ENCODE data around the gene DYNC2LI1. TPM values are rescaled to one million over a fixed set of nuclear protein-coding genes. Genes with fewer than 3 reads are reported as not detected.

DYNC2LI1 gene
- total RNA-seq, 2 donors from 2014 or later, result 6.4 to 10.1 TPM

GRCh38 chr2:43803113-43803512, 29.3 kb downstream of the DYNC2LI1 start:
- intact Hi-C loops (cut with DNase I), result no loop called here
- ATAC-seq (no peak), DNase-seq (no peak)

GRCh38 chr2:43806719-43807031, 32.8 kb downstream of the DYNC2LI1 start:
- intact Hi-C loops (cut with DNase I), result no loop called here
- ATAC-seq, result no peak

GRCh38 chr2:43810452-43810851, 36.6 kb downstream of the DYNC2LI1 start:
- intact Hi-C loops (cut with DNase I), result no loop called here
- DNase-seq (no peak), ATAC-seq (no peak)

More at GRCh38 chr2:43806719-43807031, 32.8 kb downstream of the DYNC2LI1 start:
- no peak for DNase-seq

DNA sequence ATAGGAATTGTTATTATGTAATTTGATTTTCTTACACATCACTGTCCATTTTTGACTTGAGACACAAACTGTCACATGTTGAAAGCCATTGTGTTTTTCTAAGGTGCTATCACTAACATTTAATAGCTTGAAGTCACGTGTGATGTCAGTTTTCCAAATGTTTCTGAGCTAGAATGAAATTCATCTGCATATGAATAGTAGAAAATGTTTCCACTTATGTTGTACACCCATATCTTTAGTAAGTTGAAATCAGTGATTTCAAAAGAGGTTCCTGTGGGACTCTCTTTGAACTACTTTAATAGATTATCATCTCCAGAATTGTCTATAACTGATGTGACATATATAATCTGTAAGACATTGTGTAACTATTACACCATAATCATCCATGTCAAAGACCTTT, 37.0 kb downstream of the DYNC2LI1 start:
- DNase-seq, result no peak
- no peak for ATAC-seq
- intact Hi-C loops (cut with DNase I), result no loop called here

DNA sequence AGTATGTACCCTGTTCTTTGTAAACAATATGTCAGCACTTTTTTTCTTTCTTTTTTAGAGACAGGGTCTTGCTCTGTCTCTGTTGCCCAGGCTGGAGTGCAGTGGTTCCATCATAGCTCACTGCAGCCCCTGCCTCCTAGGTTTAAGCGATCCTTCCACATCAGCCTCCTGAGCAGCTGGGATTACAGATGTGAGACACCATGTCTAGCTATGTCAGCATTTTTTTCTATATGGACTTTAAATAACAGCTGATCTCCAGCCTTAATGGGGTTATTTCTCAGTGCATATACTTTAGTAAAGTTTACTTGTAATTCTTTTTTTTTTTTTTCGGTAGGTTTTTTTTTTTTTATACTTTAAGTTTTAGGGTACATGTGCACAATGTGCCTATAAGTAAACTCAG, 38.2 kb downstream of the DYNC2LI1 start:
- intact Hi-C loops (cut with DNase I), result no loop called here
- ATAC-seq (no peak), DNase-seq (no peak)

DNA sequence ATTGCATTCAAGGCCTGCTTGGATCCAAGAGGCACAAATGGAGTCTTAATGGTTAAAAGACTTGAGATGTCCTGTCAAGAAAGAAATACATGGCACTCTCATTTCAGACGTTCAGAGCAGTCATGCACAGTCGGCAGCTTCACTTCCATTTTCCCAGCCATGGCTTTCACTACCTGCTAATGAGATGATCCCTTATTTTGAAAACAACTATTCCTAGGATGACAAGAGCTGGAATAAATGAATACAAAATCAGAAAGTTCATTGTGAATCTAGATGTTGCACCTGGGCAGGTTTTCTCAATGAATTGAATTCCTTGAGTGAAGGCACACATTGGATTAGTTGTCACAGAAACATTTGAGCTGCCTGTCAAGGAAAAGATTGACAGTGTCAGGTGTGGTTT, 39.1 kb downstream of the DYNC2LI1 start:
- DNase-seq (no peak), ATAC-seq (no peak)
- intact Hi-C loops (cut with DNase I), result no loop called here

DNA sequence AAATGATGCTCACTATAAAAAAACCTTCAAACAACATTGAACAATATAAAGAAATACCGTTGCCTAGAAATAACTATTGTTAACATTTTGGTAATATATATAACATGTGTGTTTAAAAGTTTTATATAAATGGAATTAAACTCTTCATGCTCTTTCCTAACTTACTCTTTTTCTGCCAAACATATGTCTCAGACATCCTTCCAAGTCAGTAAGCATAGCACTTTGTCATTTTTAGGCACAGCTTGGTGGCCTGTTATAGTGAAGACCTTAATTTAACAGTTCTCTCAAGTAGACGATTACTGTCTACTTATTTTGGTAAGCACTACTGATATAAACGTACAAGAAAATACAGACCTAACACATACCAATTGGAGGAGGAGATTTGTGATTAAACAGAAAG, 40.9 kb downstream of the DYNC2LI1 start:
- intact Hi-C loops (cut with DNase I), result no loop called here
- DNase-seq (no peak), ATAC-seq (no peak)

DNA sequence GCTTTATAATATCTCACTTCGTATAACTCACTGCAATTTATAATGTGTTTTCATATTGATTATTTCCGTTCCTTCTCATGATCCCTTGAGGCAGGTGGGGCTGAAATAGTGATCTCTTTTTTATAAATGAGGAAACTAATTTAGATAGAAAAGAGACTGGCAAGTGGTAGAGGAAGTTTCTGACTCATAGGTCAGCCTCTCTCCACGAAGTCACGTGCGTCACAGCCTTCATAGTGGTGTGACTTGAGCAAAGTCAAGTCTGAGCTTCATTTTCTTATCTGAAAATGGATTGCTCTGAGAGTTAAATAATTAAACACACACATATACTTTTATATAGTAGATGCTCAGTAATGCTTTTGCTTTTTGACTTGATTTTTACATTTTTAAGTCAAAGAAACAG, 44.9 kb downstream of the DYNC2LI1 start:
- intact Hi-C loops (cut with DNase I), result no loop called here
- DNase-seq, result peak; percentile 46
- no peak for ATAC-seq

DNA sequence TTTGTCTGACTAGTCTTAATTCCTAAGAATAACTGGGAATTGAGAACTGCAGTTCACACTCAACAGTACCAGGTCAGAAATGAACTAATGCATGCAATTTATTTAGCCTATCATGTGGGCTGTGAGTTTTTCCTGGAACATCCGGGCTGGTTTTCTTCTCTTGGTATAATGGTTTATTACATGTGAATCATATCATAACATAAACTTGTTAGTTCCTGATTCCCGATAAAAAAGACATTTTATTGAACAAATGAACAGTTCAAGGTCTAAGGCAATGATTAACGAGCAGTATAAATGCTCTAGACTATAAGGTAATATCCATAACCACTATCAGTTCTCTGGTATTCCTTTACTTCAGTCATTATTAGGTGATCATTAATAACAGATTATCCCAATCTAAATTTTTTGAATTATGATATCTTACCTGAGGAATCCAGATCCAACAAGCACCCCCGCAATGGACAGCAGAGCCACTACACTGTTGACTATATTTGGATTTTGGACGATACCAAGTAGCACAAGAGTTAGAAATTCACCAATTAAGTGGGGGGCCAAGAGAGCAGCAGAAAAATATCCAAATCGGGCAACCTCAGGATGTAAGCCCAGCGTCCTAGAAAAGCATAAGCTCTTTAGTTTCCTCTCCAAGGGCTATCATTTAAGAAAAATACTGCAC, 45.8 kb downstream of the DYNC2LI1 start:
- DNase-seq (no peak), ATAC-seq (no peak)
- intact Hi-C loops (cut with DNase I), result no loop called here

- intact Hi-C loops (cut with DNase I), result no loop called here
- ATAC-seq (no peak), DNase-seq (no peak)
Measured at GRCh38 chr2:43822839-43823238, 49.0 kb downstream of the DYNC2LI1 start.

GRCh38 chr2:43823751-43824150, 49.9 kb downstream of the DYNC2LI1 start:
- ATAC-seq (no peak), DNase-seq (no peak)
- intact Hi-C loops (cut with DNase I), result no loop called here

GRCh38 chr2:43824512-43824911, 50.7 kb downstream of the DYNC2LI1 start:
- intact Hi-C loops (cut with DNase I), result no loop called here
- ATAC-seq (no peak), DNase-seq (no peak)

- intact Hi-C loops (cut with DNase I), result no loop called here
- ATAC-seq (no peak), DNase-seq (no peak)
Measured at GRCh38 chr2:43824951-43825493, 51.2 kb downstream of the DYNC2LI1 start.

- intact Hi-C loops (cut with DNase I), result no loop called here
- ATAC-seq, result no peak
- no peak for DNase-seq
Measured at GRCh38 chr2:43825841-43826240, 52.0 kb downstream of the DYNC2LI1 start.

- intact Hi-C loops (cut with DNase I), result no loop called here
- no peak for ATAC-seq
- DNase-seq, result no peak
Measured at GRCh38 chr2:43826305-43827250, 52.7 kb downstream of the DYNC2LI1 start.

GRCh38 chr2:43831543-43832294, 57.9 kb downstream of the DYNC2LI1 start:
- ATAC-seq (peak in 1 of 2 donors; percentile 34), DNase-seq (no peak)
- intact Hi-C loops (cut with DNase I), result no loop called here

- intact Hi-C loops (cut with DNase I), result no loop called here
- ATAC-seq, result no peak
- no peak for DNase-seq
Measured at GRCh38 chr2:43832457-43832856, 58.6 kb downstream of the DYNC2LI1 start.

GRCh38 chr2:43837033-43837432, 63.2 kb downstream of the DYNC2LI1 start:
- ATAC-seq (no peak), DNase-seq (no peak)
- intact Hi-C loops (cut with DNase I), result no loop called here

DNA sequence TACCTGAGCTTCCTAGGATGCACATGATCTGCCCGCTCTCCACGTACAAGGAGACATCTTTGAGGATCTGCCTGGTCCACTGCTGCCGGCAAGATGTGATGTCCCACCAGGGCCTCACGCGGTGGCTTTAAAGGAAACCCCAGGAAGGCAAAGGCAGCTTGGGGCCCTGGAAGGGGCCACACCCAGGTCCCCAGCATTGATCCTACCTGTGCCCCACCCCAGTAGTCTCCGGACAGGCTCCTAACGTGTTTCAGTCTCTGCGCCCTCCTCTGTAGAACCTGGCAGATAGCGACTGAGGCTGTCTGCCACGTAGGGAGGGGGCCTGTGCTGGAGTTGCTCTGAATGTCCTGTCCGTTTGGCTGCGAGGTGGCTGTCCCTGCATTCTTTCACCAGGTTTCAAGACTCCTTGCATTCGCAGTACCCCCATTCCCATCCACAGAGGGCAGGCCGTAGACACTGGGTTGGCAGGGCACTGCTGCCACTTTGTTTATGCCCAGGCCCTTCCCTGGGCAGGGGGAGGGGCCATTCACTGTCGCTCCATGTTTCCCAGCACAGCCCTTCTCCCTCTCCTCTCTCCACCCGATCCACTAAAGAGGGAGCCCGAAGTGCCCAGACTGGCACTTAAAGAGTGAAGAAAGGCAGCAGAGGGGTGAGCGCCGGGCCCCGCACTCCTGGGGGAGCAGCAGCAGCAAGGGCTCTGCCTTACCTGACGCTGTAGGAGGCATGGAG, 64.2 kb downstream of the DYNC2LI1 start:
- DNase-seq, result no peak
- intact Hi-C loops (cut with DNase I), result no loop called here
- no peak for ATAC-seq
